Measurements from ENCODE around the gene STAMBPL1.

- TF ChIP-seq CTCF (IDR thresholded peaks at IDR 0.05) = no peak
- TF ChIP-seq EP300 (IDR thresholded peaks at IDR 0.05) = no peak
These were observed 25.4 kb upstream of the STAMBPL1 start for GRCh38 chr10:88854684-88855083.
